HG03469 (cell line): ENCODE data around the gene SEL1L2.

Source experiments
- ATAC-seq: cut with Tn5 transposase; IDR thresholded peaks from one replicate; pipeline ENCODE4 v1.9.1; 2021; ENCODE audit warnings: mild to moderate bottlenecking, moderate library complexity, moderate number of reproducible peaks; ENCODE audit not compliant: unreplicated experiment

The SEL1L2 gene

DNA sequence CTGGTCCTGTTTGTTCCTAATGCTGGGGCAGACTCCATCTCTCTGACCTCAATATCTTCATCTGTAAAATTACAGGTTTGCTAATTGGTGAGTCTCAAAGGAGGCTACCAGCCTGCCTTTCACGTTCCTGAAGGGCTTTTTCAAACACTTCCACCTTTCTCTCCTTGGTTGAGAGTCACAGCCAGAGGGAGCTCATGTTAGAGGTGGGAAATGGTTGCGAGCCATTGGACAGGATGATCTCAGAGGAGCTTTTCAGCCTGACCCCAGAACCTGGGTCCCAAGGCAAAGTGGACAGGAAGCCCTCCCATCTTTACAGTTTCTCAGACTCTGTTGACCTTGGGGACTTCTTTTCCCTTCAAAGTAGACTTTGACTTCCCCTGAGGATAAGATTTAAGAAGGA lies 168.0 kb downstream of the SEL1L2 start:
- no peak for ATAC-seq

DNA sequence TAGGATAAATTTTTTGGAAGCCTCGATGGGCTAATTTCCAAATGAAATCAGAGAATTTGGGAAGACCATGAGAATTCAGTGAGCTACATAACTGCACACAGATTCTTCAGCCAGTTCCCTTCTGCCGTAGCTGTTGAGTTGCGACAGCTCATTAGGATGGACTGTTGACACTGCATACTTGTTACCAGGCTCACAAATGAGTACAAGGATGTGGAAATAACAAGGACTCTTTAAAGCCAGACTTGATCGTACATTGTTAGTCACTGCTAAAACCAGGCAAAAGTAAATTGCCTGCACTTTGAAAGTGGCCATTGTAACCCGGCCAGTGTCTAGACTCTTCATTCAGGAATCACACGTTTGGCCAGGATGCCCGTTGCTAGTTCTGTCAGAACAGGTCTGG lies 168.5 kb downstream of the SEL1L2 start:
- ATAC-seq: no peak

DNA sequence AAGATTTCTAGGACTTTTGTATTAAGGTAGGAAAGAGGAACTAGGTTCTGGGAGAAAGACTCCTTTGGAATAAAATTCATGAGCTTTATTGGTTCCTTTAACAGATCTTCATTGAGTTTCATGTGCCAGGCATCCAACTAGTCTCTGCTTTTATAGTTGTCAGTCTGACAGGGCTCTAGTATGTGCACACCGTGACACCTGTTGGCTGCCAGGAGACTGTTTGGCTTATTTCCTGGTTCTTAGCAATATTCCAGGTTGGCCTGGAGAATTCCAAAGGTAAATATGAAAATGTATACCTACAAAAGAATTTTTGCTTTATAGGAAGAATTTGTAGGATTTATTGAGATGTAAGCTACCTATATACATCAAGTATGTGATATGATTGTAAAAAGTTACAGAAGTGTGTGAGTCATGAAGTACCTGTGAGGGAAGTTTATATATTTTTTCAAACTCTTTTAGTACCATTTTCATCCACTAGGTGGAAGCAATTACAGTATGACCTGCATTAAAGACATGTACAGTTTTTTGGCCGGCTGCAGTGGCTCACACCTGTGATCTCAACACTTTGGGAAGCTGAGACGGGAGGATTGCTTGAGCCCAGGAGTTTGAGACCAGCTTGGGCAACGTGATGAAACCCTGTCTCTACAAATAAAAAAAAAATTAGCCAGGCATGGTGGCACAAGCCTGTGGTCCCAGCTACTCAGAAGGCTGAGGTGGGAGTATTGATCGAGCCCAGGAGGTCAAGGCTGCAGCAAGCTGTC lies 170.3 kb downstream of the SEL1L2 start:
- ATAC-seq: peak; percentile 88

DNA sequence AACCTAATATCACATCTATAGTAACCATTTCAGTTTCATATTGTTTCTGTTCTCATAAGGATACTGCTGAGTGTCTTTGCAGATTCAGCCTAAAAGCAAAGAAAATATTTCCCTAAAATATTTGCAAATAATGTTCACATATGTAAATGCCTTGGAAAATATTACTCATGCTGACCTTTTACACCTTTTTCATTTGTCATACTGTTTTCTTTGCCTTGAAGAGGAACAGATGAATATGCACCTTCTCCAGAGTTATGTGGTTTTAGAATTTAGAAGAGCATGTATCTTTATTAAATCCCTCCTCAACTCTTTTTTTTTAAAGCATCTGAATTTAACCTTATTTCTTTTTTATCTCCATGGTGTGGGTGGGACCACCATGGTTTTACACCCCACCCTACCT lies 173.1 kb downstream of the SEL1L2 start:
- no peak for ATAC-seq

DNA sequence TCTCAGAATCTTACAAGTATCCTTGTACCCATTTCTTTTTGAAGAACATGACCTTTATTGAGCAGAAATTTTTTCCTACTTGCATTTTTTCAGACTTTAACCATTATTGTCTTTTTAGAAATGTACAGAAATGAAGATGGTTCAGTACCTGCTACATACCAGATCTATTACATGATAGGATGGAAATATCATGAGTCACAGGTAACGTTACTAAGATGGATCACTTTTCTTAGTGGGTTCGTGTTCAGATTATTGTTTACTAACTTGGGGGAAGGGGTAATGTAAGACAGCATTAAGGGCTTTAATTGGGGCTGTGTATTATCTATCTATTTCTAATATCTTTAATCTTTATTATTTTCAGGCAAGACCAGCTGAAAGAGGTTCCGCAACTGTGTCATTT lies 173.7 kb downstream of the SEL1L2 start:
- no peak for ATAC-seq

DNA sequence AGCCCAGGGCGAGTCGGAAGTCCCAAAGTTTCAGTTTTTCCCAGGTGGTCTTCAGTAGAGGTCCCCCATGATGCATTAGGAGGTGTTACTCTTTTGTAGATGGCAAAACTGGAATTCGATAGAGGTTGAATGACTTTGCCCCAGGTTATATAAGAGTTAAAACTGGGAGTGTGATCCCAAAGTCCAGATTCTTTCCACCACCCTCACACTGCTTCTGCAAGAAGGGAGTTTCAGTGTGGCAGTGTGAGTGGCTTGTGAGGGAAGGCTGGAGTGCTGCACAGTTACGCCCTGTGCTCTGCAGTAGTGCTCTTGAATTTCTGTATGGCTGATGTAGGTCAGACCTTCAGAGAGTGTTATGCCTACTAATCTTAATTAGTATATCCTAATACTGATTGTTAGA lies 175.7 kb downstream of the SEL1L2 start:
- no peak for ATAC-seq

DNA sequence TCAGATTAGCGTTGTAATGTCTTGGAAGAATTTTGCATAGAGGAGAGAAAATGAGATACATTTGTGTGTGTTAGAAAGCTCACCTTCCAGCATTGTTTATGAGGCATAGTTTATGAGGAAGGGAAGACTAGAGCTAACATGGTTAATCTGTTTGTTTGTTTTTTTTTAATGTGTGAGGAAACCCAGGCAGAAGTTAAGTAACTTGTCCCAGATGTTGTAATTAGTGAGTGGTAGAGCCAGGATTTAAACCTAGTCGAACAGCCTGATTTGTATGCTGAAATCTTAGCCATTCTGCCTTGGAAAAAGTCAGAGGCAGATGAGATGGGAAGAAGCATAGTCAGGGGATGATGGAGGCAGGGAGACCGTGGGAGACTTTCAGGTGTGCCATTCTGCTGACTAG lies 176.5 kb downstream of the SEL1L2 start:
- no peak for ATAC-seq

DNA sequence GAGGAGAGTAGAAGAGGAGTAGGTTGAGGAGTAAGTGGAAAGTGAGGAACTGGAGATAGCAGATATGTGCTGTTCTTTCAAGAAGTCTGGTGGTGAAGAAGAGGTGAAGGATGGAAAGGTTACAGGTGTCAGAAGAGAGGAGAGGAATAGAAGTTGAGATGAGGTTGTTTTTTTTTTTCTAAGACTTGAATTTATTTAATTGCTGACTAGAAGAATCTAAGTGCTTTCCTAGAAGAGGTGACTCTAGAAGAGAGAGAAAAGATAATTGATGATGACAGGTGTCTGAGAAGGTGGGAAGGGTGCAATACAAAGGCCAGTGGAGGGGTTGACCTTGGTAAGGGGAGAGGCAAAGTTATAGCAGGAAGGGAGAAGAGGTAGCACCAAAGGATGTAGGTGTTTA lies 180.0 kb downstream of the SEL1L2 start:
- ATAC-seq: no peak

DNA sequence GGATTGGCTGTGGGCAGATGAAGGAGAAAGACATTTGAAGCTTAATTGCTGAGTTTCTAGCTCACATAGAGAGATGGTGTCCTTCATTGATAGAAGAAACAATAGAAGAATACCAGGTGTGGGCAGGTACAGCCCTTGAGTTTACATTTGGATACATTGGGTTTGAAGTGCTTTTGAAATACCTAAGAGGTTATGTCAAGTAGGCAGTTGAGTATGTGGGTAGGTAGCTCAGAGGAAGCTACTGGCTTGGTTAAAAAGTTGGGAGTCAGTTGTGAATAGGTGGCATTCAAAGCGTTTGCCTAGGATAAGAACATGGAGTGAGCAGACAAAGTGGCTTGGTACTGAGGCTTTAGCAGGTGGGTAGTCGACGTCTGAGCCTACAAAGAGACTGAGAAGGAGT lies 180.6 kb downstream of the SEL1L2 start:
- no peak for ATAC-seq

DNA sequence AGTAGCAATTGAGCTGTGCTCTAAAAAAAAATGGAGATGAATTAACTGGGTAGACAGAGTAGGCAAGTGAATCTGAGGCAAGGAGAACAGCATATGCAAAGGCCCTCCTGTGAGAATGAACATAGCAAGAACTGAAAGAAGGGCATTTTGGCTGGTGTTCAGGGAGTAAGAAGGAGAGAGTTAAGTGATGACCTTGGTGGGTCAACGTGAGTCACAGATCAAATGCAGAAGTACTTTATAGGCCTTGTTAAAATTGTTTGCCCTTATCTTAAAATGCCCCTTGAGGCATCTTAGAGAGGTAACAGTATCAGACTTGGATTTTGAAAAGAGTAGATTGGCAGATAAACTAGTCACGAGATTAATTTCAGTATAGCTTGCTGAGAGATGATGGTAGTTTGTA lies 181.0 kb downstream of the SEL1L2 start:
- ATAC-seq: no peak

DNA sequence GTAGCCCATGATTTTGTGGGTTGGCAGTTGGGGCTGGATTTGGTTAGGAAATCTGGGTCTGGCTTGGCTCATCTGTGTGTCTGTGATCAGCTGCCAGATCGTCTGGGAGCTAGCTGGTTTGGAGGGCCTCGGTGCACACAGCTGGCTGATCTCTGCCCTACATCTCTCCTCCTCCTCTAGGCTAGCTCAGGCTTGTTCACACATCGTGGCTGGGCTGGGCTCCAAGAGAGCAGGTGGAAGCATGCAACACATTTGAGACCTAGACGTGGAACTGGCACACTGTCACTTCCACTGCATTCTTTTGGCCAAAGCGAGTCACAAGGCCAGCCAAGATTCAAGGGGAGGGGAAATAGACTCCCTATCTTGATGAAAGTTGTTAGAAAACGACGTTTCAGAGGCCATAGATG lies 189.7 kb downstream of the SEL1L2 start:
- no peak for ATAC-seq

DNA sequence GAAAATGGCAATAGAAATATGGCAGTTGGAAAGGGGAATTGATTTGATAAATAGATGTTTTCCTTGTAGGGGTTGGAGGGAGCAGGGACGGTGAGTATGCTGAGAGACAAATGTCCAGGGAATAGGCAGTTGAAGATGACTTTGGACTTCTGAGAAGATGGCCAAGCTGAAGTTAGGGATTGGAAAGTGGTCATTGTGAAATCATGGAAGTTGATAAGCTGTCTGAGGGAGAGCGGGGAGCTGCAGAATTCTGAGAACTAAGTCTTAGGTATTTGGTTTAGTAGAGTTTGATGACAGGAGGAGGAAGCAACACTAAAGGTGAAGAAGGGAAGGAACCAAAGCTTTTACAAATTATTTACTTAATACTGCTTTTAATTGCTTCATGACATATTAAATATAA lies 190.4 kb downstream of the SEL1L2 start:
- no peak for ATAC-seq
